Sigmoid colon (tissue), 7 donors: ENCODE measurements around the gene NKX1-1. TPM values are rescaled to one million over a fixed set of nuclear protein-coding genes. Genes with fewer than 3 reads are reported as not detected.

Experiments
- DNase-seq: peaks from one replicate; pipeline ENCODE4 v3.0.0-alpha.2; 2019
- H3K27ac ChIP-seq, 4 donors: fragments of 200-600 bp; sonication (generic); one replicate each; pipeline ENCODE4 v1.5.1; 2016 to 2019; ENCODE audit warnings: mild to moderate bottlenecking in 1 of 4
- H3K27me3 ChIP-seq, 3 donors: fragments of 200-600 bp; sonication (generic); one replicate each; pipeline ENCODE4 v1.5.1; 2019; ENCODE audit warnings: mild to moderate bottlenecking in 1 of 3
- H3K36me3 ChIP-seq, 4 donors: fragments of 200-600 bp; sonication (generic); one replicate each; pipeline ENCODE4 v1.5.1; 2016 to 2019
- H3K4me1 ChIP-seq, 4 donors: fragments of 200-600 bp; sonication (generic); one replicate each; pipeline ENCODE4 v1.5.1; 2017 to 2019
- H3K4me3 ChIP-seq, 4 donors: fragments of 200-600 bp; sonication (generic); one replicate each; pipeline ENCODE4 v1.5.1; 2017 to 2019; ENCODE audit warnings: mild to moderate bottlenecking in 2 of 4, moderate library complexity in 1 of 4
- H3K9me3 ChIP-seq, 4 donors: fragments of 200-600 bp in 3 of 4; sonication (generic) in 3 of 4; one replicate each; pipeline versions ENCODE4 v1.5.1 to v1.6.1; 2013 to 2019
- CTCF ChIP-seq, 4 experiments: fragments of 450-650 bp in 3 of 4; fragments of 200-600 bp in 1 of 4; IDR thresholded peaks; one replicate each; pipeline ENCODE4 v1.5.1; 2016 to 2019; ENCODE audit warnings: antibody characterized with exemption in 4 of 4, mild to moderate bottlenecking in 3 of 4, moderate library complexity in 2 of 4
- EP300 ChIP-seq, 4 donors: sonication (generic); formaldehyde crosslinking; IDR thresholded peaks; one replicate each; pipeline ENCODE4 v1.6.1; 2017; ENCODE audit warnings: antibody characterized with exemption in 4 of 4
- POLR2A ChIP-seq, 2 donors: fragments of 450-650 bp; IDR thresholded peaks; one replicate each; pipeline ENCODE4 v1.6.1; 2016; ENCODE audit warnings: antibody characterized with exemption in 2 of 2, mild to moderate bottlenecking in 2 of 2, moderate library complexity in 2 of 2
- POLR2AphosphoS5 ChIP-seq, 4 donors: sonication (generic); formaldehyde crosslinking; IDR thresholded peaks; one replicate each; pipeline ENCODE4 v1.6.1; 2017; ENCODE audit warnings: antibody characterized with exemption in 4 of 4
- WGBS, 2 donors: extraction: QIAGEN DNeasy Blood & Tissue Kit; methylation state at CpG; one replicate each; pipeline ENCODE4 v1.1.7; 2013; 5-methylcytosine and 5-hydroxymethylcytosine counted together
- intact Hi-C: fragments of 100-400 bp; cut with DNase I; formaldehyde crosslinking; loops from one replicate; pipeline ENCODE4 v1.15.1; 2023
- polyA plus RNA-seq, 3 donors: library from polyadenylated mRNA; stranded (reverse); fragments of 200-250 nt; gene quantifications; one replicate each; pipeline ENCODE4 v1.2.3, GENCODE V29; 2013
- total RNA-seq, 4 donors: library from RNA; depleted of rRNA; stranded (reverse); fragments of >200 nt; gene quantifications; one replicate each; pipeline ENCODE4 v1.1.0, GENCODE V29; 2016
- donor health status: healthy with polysubstance abuse.
- donor health status: Bipolar disorder and iron deficiency.
- donor health status: healthy.

NKX1-1 gene
- total and polyA plus RNA-seq, 7 donors = not detected

- H3K9me3 ChIP-seq = no peaks in the 10 kb centered on the region
- H3K4me1 ChIP-seq = peaks cover 0 to 55% (median 39%) of the 10 kb centered on the region in 4 donors
- peaks cover 74 to 98% (median 88%) of the 10 kb centered on the region in 3 donors for H3K27me3 ChIP-seq
- intact Hi-C loops = no loop called here
- TF ChIP-seq POLR2AphosphoS5 (IDR thresholded peaks at IDR 0.05) (no peak), POLR2A (IDR thresholded peaks at IDR 0.05) (no peak), EP300 (IDR thresholded peaks at IDR 0.05) (no peak), CTCF (IDR thresholded peaks at IDR 0.05) (no peak)
- no peak overlapping the region for H3K27ac ChIP-seq
- no peaks in the 10 kb centered on the region for H3K36me3 ChIP-seq
- no peak overlapping the region for H3K4me3 ChIP-seq
- DNase-seq = peak; percentile 38
- 13 to 26% methylated on average over 50 of the region's 50 CpGs for WGBS, 2 donors
These were observed 877 bp upstream of the NKX1-1 start for GRCh38 chr4:1406981-1407656.

GRCh38 chr4:1405636-1406393 lies 427 bp downstream of the NKX1-1 start:
- 16 to 23% methylated on average over 90 of the region's 90 CpGs for WGBS, 2 donors
- DNase-seq = peak; percentile 27
- Histone ChIP-seq H3K36me3 (no peaks in the 10 kb centered on the region), H3K4me1 (peaks cover 0 to 57% (median 40%) of the 10 kb centered on the region in 4 donors), H3K27me3 (peaks cover 80 to 98% (median 88%) of the 10 kb centered on the region in 3 donors), H3K4me3 (no peak overlapping the region), H3K27ac (no peak overlapping the region), H3K9me3 (no peaks in the 10 kb centered on the region)
- intact Hi-C loops = no loop called here
- no peak for TF ChIP-seq POLR2AphosphoS5 (IDR thresholded peaks at IDR 0.05)
- TF ChIP-seq CTCF (IDR thresholded peaks at IDR 0.05) = no peak
- TF ChIP-seq POLR2A (IDR thresholded peaks at IDR 0.05) = no peak
- TF ChIP-seq EP300 (IDR thresholded peaks at IDR 0.05) = no peak

GRCh38 chr4:1405254-1405635 lies 997 bp downstream of the NKX1-1 start:
- peaks cover 84 to 99% (median 93%) of the 10 kb centered on the region in 3 donors for H3K27me3 ChIP-seq
- H3K9me3 ChIP-seq = no peaks in the 10 kb centered on the region
- DNase-seq = no peak
- WGBS, 2 donors = 14 to 28% methylated on average over 26 of the region's 26 CpGs
- peaks cover 0 to 57% (median 40%) of the 10 kb centered on the region in 4 donors for H3K4me1 ChIP-seq
- TF ChIP-seq POLR2A (IDR thresholded peaks at IDR 0.05) (no peak), EP300 (IDR thresholded peaks at IDR 0.05) (no peak), POLR2AphosphoS5 (IDR thresholded peaks at IDR 0.05) (no peak), CTCF (IDR thresholded peaks at IDR 0.05) (no peak)
- H3K27ac ChIP-seq = no peak overlapping the region
- intact Hi-C loops = no loop called here
- no peaks in the 10 kb centered on the region for H3K36me3 ChIP-seq
- H3K4me3 ChIP-seq = no peak overlapping the region

GRCh38 chr4:1404573-1405253 lies 1.5 kb downstream of the NKX1-1 start:
- 11 to 15% methylated on average over 54 of the region's 54 CpGs for WGBS, 2 donors
- TF ChIP-seq CTCF (IDR thresholded peaks at IDR 0.05) (no peak), EP300 (IDR thresholded peaks at IDR 0.05) (no peak), POLR2A (IDR thresholded peaks at IDR 0.05) (no peak), POLR2AphosphoS5 (IDR thresholded peaks at IDR 0.05) (no peak)
- Histone ChIP-seq H3K36me3 (no peaks in the 10 kb centered on the region), H3K9me3 (no peaks in the 10 kb centered on the region), H3K4me1 (peaks cover 0 to 57% (median 40%) of the 10 kb centered on the region in 4 donors), H3K27ac (no peak overlapping the region), H3K4me3 (no peak overlapping the region), H3K27me3 (peaks cover 85 to 100% (median 94%) of the 10 kb centered on the region in 3 donors)
- intact Hi-C loops = no loop called here
- DNase-seq = peak; percentile 30
